OCI-LY1 (cell line): ENCODE results near the gene SEL1L3.

Experiments
- H2AFZ ChIP-seq: fragments of 200-600 bp; sonication (generic), shearing (Covaris generic); 2 replicates; pipeline ENCODE4 v1.6.0; 2014; ENCODE audit warnings: antibody characterized with exemption, mild to moderate bottlenecking, low read length
- H3F3A ChIP-seq: fragments of 200-600 bp; sonication (generic), shearing (Covaris generic); 2 replicates; pipeline ENCODE4 v1.6.0; 2014; ENCODE audit warnings: mild to moderate bottlenecking, antibody characterized with exemption, low read length, moderate library complexity; ENCODE audit not compliant: insufficient read depth
- H3K27ac ChIP-seq: fragments of 200-600 bp; sonication (generic); 2 replicates; pipeline ENCODE4 v1.5.1; 2014; ENCODE audit warnings: low read length, mixed run types, mild to moderate bottlenecking, low read depth; ENCODE audit not compliant: poor library complexity, severe bottlenecking
- H3K27me3 ChIP-seq: fragments of 200-600 bp; sonication (generic); 2 replicates; pipeline ENCODE4 v1.6.0; 2014; ENCODE audit warnings: antibody characterized with exemption, mild to moderate bottlenecking, low read length, moderate library complexity; ENCODE audit not compliant: insufficient read depth
- H3K36me3 ChIP-seq: fragments of 200-600 bp; sonication (generic); 2 replicates; pipeline ENCODE4 v1.6.1; 2014; ENCODE audit warnings: mild to moderate bottlenecking, antibody characterized with exemption, low read length, moderate library complexity, mixed read lengths; ENCODE audit not compliant: insufficient read depth
- H3K4me1 ChIP-seq: fragments of 200-600 bp; sonication (generic); 2 replicates; pipeline ENCODE4 v1.5.1; 2014; ENCODE audit warnings: mild to moderate bottlenecking, low read length, moderate library complexity; ENCODE audit not compliant: insufficient read depth, severe bottlenecking
- H3K4me2 ChIP-seq: fragments of 200-600 bp; sonication (generic), shearing (Covaris generic); 2 replicates; pipeline ENCODE4 v1.6.1; 2014; ENCODE audit warnings: low read length
- H3K4me3 ChIP-seq: fragments of 200-600 bp; sonication (generic); 2 replicates; pipeline ENCODE4 v1.5.1; 2014; ENCODE audit warnings: low read length, low read depth, mild to moderate bottlenecking, mixed read lengths; ENCODE audit not compliant: poor library complexity, severe bottlenecking
- H3K79me2 ChIP-seq: fragments of 200-600 bp; shearing (Covaris generic); 2 replicates; pipeline ENCODE4 v1.6.1; 2016; ENCODE audit warnings: mixed run types, low read length, mixed read lengths; ENCODE audit not compliant: insufficient read depth
- H3K9ac ChIP-seq: fragments of 200-600 bp; sonication (generic), shearing (Covaris generic); 2 replicates; pipeline ENCODE4 v1.6.1; 2014; ENCODE audit warnings: mild to moderate bottlenecking, low read length, mixed read lengths
- H3K9me2 ChIP-seq: fragments of 200-600 bp; sonication (generic), shearing (Covaris generic); 2 replicates; pipeline ENCODE4 v1.6.1; 2014; ENCODE audit warnings: low read depth, mild to moderate bottlenecking, low read length, mixed read lengths
- H3K9me3 ChIP-seq: fragments of 200-600 bp; shearing (Covaris generic); 2 replicates; pipeline ENCODE4 v1.6.1; 2014; ENCODE audit warnings: low read length, mixed read lengths
- H4K20me1 ChIP-seq: fragments of 200-600 bp; sonication (generic), shearing (Covaris generic); 2 replicates; pipeline ENCODE4 v1.6.0; 2016; ENCODE audit warnings: mild to moderate bottlenecking, low read length; ENCODE audit not compliant: insufficient read depth
- CTCF ChIP-seq: fragments of 200-600 bp; sonication (generic), shearing (Covaris generic); IDR thresholded peaks from 2 replicates; pipeline ENCODE4 v1.5.1; 2017; ENCODE audit warnings: mild to moderate bottlenecking, antibody characterized with exemption, low read length, moderate library complexity, mixed read lengths
- EZH2 ChIP-seq: fragments of 200-600 bp; sonication (generic), shearing (Covaris generic); IDR thresholded peaks from 2 replicates; pipeline ENCODE4 v1.8.0; 2017; ENCODE audit warnings: borderline replicate concordance, mixed run types, mild to moderate bottlenecking, antibody characterized with exemption, low read length, moderate library complexity, mixed read lengths

The SEL1L3 gene

GRCh38 chr4:25800245-25800644 lies 62.5 kb downstream of the SEL1L3 start:
- no peak overlapping the region for H3K27ac ChIP-seq
- no peaks in the 10 kb centered on the region for H3F3A ChIP-seq
- TF ChIP-seq EZH2, result no peak
- no peak for TF ChIP-seq CTCF
- no peaks in the 10 kb centered on the region for H3K9me2 ChIP-seq
- no peak overlapping the region for H3K4me2 ChIP-seq
- no peaks in the 10 kb centered on the region for H3K9me3 ChIP-seq
- H3K36me3 ChIP-seq, result peaks cover 88% of the 10 kb centered on the region
- H4K20me1 ChIP-seq, result no peaks in the 10 kb centered on the region
- no peak overlapping the region for H2AFZ ChIP-seq
- H3K79me2 ChIP-seq, result no peaks in the 10 kb centered on the region
- no peaks in the 10 kb centered on the region for H3K27me3 ChIP-seq
- no peak overlapping the region for H3K9ac ChIP-seq
- no peaks in the 10 kb centered on the region for H3K4me1 ChIP-seq
- no peak overlapping the region for H3K4me3 ChIP-seq

GRCh38 chr4:25799522-25799921 lies 63.3 kb downstream of the SEL1L3 start:
- Histone ChIP-seq H3K4me1 (no peaks in the 10 kb centered on the region), H3K27ac (no peak overlapping the region), H3K4me3 (no peak overlapping the region), H3K27me3 (no peaks in the 10 kb centered on the region), H3K79me2 (no peaks in the 10 kb centered on the region), H4K20me1 (no peaks in the 10 kb centered on the region), H3K9ac (no peak overlapping the region), H2AFZ (no peak overlapping the region), H3K9me2 (no peaks in the 10 kb centered on the region), H3K36me3 (peaks cover 82% of the 10 kb centered on the region), H3F3A (no peaks in the 10 kb centered on the region), H3K9me3 (no peaks in the 10 kb centered on the region), H3K4me2 (no peak overlapping the region)
- TF ChIP-seq CTCF (no peak), EZH2 (no peak)

- Histone ChIP-seq H3K27me3 (no peaks in the 10 kb centered on the region), H3K4me3 (no peak overlapping the region), H3K9ac (no peak overlapping the region), H4K20me1 (no peaks in the 10 kb centered on the region), H3K4me1 (no peaks in the 10 kb centered on the region), H3K9me3 (no peaks in the 10 kb centered on the region), H3K4me2 (no peak overlapping the region), H3F3A (no peaks in the 10 kb centered on the region), H3K79me2 (no peaks in the 10 kb centered on the region), H2AFZ (no peak overlapping the region), H3K9me2 (no peaks in the 10 kb centered on the region), H3K36me3 (peaks cover 78% of the 10 kb centered on the region), H3K27ac (no peak overlapping the region)
- TF ChIP-seq CTCF, result no peak
- TF ChIP-seq EZH2, result no peak
These were observed 65.7 kb downstream of the SEL1L3 start for GRCh38 chr4:25797136-25797535.
